GM10266 (cell line): ENCODE measurements around the gene ADM2.
A peak's percentile ranks its signal among the peaks of the same experiment; 100 is the strongest.

ENCODE experiments used
- DNase-seq: peaks from one replicate; pipeline ENCODE4 v3.0.0; 2012; ENCODE audit errors: extremely low spot score
- CTCF ChIP-seq: IDR thresholded peaks from 2 replicates; pipeline ENCODE4 v1.5.1; 2012; ENCODE audit warnings: mild to moderate bottlenecking, low read depth; ENCODE audit not compliant: control insufficient read depth, insufficient read depth; ENCODE audit errors: missing control alignments

Gene ADM2

GRCh38 chr22:50474710-50475651 is 6.4 kb upstream of the ADM2 start, which contains the start of gene SBF1:
Gene SBF1 (minus strand): TSS chr22:50475035. CDS start chr22:50474840, 195 bp downstream.
- peak; percentile 100 for DNase-seq
- no peak for TF ChIP-seq CTCF

GRCh38 chr22:50475652-50476002 is 5.7 kb upstream of the ADM2 start:
- no peak for TF ChIP-seq CTCF
- no peak for DNase-seq

GRCh38 chr22:50476868-50477267 is 4.5 kb upstream of the ADM2 start:
- TF ChIP-seq CTCF = no peak
- no peak for DNase-seq

GRCh38 chr22:50477923-50478322 is 3.4 kb upstream of the ADM2 start:
- TF ChIP-seq CTCF = no peak
- DNase-seq = no peak

GRCh38 chr22:50479721-50480120 is 1.6 kb upstream of the ADM2 start:
- DNase-seq = no peak
- no peak for TF ChIP-seq CTCF

GRCh38 chr22:50481045-50481439 is 301 bp upstream of the ADM2 start:
- no peak for DNase-seq
- TF ChIP-seq CTCF = no peak
